Smooth muscle cell (in vitro differentiated cells): ENCODE measurements around the gene FAM110A. TPM values are rescaled to one million over a fixed set of nuclear protein-coding genes. Genes with fewer than 3 reads are reported as not detected.

Source experiments
- DNase-seq: peaks from one replicate; lab custom pipeline; 2025; ENCODE audit not compliant: unreplicated experiment; lab: John Stamatoyannopoulos, UW
- H2AFZ ChIP-seq: fragments of 200-600 bp; sonication (generic); 2 replicates; pipeline ENCODE4 v1.6.0; 2016; ENCODE audit warnings: antibody characterized with exemption, low read depth, mild to moderate bottlenecking
- H3F3A ChIP-seq: fragments of 200-600 bp; sonication (generic); 2 replicates; pipeline ENCODE4 v1.6.0; 2017; ENCODE audit warnings: antibody characterized with exemption, low read depth
- H3K27ac ChIP-seq: fragments of 200-600 bp; sonication (generic); 2 replicates; pipeline ENCODE4 v1.5.1; 2016; ENCODE audit warnings: low read depth, mild to moderate bottlenecking
- H3K27me3 ChIP-seq: fragments of 200-600 bp; sonication (generic); 2 replicates; pipeline ENCODE4 v1.6.1; 2016; ENCODE audit warnings: low read depth, mild to moderate bottlenecking
- H3K36me3 ChIP-seq: fragments of 200-600 bp; sonication (generic); 2 replicates; pipeline ENCODE4 v1.5.1; 2016; ENCODE audit warnings: low read depth
- H3K4me1 ChIP-seq: fragments of 200-600 bp; sonication (generic); 2 replicates; pipeline ENCODE4 v1.5.1; 2016; ENCODE audit warnings: low read depth
- H3K4me2 ChIP-seq: fragments of 200-600 bp; sonication (generic); 2 replicates; pipeline ENCODE4 v1.6.0; 2016; ENCODE audit warnings: mild to moderate bottlenecking
- H3K4me3 ChIP-seq: fragments of 200-600 bp; sonication (generic); 2 replicates; pipeline ENCODE4 v1.5.1; 2016; ENCODE audit warnings: mild to moderate bottlenecking
- H3K79me2 ChIP-seq: fragments of 200-600 bp; sonication (generic); 2 replicates; pipeline ENCODE4 v1.6.0; 2016; ENCODE audit warnings: low read depth, mild to moderate bottlenecking
- H3K9ac ChIP-seq: fragments of 200-600 bp; sonication (generic); 2 replicates; pipeline ENCODE4 v1.6.0; 2016; ENCODE audit warnings: low read depth
- H3K9me3 ChIP-seq: fragments of 200-600 bp; sonication (generic); replicated peaks from 2 replicates; pipeline ENCODE4 v1.5.1; 2016; ENCODE audit warnings: low read depth
- H4K20me1 ChIP-seq: fragments of 200-600 bp; sonication (generic); 2 replicates; pipeline ENCODE4 v1.6.0; 2016; ENCODE audit warnings: low read depth
- CTCF ChIP-seq: fragments of 200-600 bp; sonication (generic); IDR thresholded peaks from 2 replicates; pipeline ENCODE4 v1.5.1; 2017; ENCODE audit warnings: borderline replicate concordance, mild to moderate bottlenecking, antibody characterized with exemption; ENCODE audit not compliant: insufficient read depth, poor library complexity, severe bottlenecking
- WGBS: methylation state at CpG from one replicate; pipeline ENCODE4 v1.1.7; 2016; ENCODE audit warnings: low lambda C conversion rate; 5-methylcytosine and 5-hydroxymethylcytosine counted together
- polyA plus RNA-seq: library from polyadenylated mRNA; unstranded; fragments of >200 nt; fragmentation: Nextera tagmentation; extraction: Ambion mirVana; gene quantifications from 2 replicates; pipeline ENCODE4 v1.2.1, GENCODE V29; 2016
- total RNA-seq: library from RNA; depleted of rRNA; stranded (reverse); fragments of >200 nt; gene quantifications from 2 replicates; pipeline ENCODE4 v1.2.3, GENCODE V29; 2014

FAM110A gene
- total and polyA plus RNA-seq, 2 experiments from 2014 or later = 5.3 to 5.6 TPM

GRCh38 chr20:823574-823902 lies 10.0 kb upstream of the FAM110A start:
- no peaks in the 10 kb centered on the region for H3K4me1 ChIP-seq
- no peaks in the 10 kb centered on the region for H3K9me3 ChIP-seq
- H4K20me1 ChIP-seq = no peaks in the 10 kb centered on the region
- H3F3A ChIP-seq = no peaks in the 10 kb centered on the region
- no peak overlapping the region for H3K9ac ChIP-seq
- TF ChIP-seq CTCF = no peak
- H3K4me2 ChIP-seq = no peak overlapping the region
- 84% methylated on average over 4 of the region's 4 CpGs for WGBS
- H3K79me2 ChIP-seq = no peaks in the 10 kb centered on the region
- H2AFZ ChIP-seq = no peak overlapping the region
- H3K4me3 ChIP-seq = no peak overlapping the region
- DNase-seq = no peak
- H3K27ac ChIP-seq = no peak overlapping the region
- no peaks in the 10 kb centered on the region for H3K36me3 ChIP-seq
- no peaks in the 10 kb centered on the region for H3K27me3 ChIP-seq

GRCh38 chr20:824490-824889 lies 9.0 kb upstream of the FAM110A start:
- Histone ChIP-seq H3K36me3 (no peaks in the 10 kb centered on the region), H3K79me2 (no peaks in the 10 kb centered on the region), H3K4me1 (no peaks in the 10 kb centered on the region), H3K27ac (no peak overlapping the region), H3F3A (no peaks in the 10 kb centered on the region), H4K20me1 (no peaks in the 10 kb centered on the region), H2AFZ (no peak overlapping the region), H3K9me3 (no peaks in the 10 kb centered on the region), H3K4me3 (no peak overlapping the region), H3K4me2 (no peak overlapping the region), H3K27me3 (no peaks in the 10 kb centered on the region), H3K9ac (no peak overlapping the region)
- 98% methylated on average over 4 of the region's 4 CpGs for WGBS
- TF ChIP-seq CTCF = no peak
- no peak for DNase-seq

GRCh38 chr20:824916-825315 lies 8.6 kb upstream of the FAM110A start:
- Histone ChIP-seq H3K79me2 (no peaks in the 10 kb centered on the region), H4K20me1 (no peaks in the 10 kb centered on the region), H3K9me3 (no peaks in the 10 kb centered on the region), H3K4me1 (no peaks in the 10 kb centered on the region), H3K9ac (no peak overlapping the region), H3F3A (no peaks in the 10 kb centered on the region), H3K27me3 (no peaks in the 10 kb centered on the region), H3K4me2 (no peak overlapping the region), H3K4me3 (no peak overlapping the region), H3K27ac (no peak overlapping the region), H2AFZ (no peak overlapping the region), H3K36me3 (no peaks in the 10 kb centered on the region)
- no peak for DNase-seq
- WGBS = 88% methylated on average over 4 of the region's 4 CpGs
- no peak for TF ChIP-seq CTCF

GRCh38 chr20:825710-826421 lies 7.6 kb upstream of the FAM110A start:
- Histone ChIP-seq H3F3A (no peaks in the 10 kb centered on the region), H3K9me3 (no peaks in the 10 kb centered on the region), H3K27ac (no peak overlapping the region), H2AFZ (no peak overlapping the region), H3K9ac (no peak overlapping the region), H3K27me3 (no peaks in the 10 kb centered on the region), H3K4me1 (no peaks in the 10 kb centered on the region), H4K20me1 (no peaks in the 10 kb centered on the region), H3K4me2 (no peak overlapping the region), H3K36me3 (no peaks in the 10 kb centered on the region), H3K4me3 (no peak overlapping the region), H3K79me2 (no peaks in the 10 kb centered on the region)
- WGBS = 96% methylated on average over 9 of the region's 9 CpGs
- DNase-seq = no peak
- no peak for TF ChIP-seq CTCF
